Measurements from ENCODE around the gene ZC3H11A. TPM values are rescaled to one million over a fixed set of nuclear protein-coding genes. Genes with fewer than 3 reads are reported as not detected.
"Not testable (repeated sequence)": the region's sequence is repeated elsewhere in the genome, so short reads cannot be mapped to it uniquely, and the experiment has no call there.

The ZC3H11A gene
- total and polyA plus RNA-seq, 2 of the 13 experiments (the other 11 are each of a cell fraction or from before 2014, with no cell fraction given) = 56.9 to 59.7 TPM

DNA sequence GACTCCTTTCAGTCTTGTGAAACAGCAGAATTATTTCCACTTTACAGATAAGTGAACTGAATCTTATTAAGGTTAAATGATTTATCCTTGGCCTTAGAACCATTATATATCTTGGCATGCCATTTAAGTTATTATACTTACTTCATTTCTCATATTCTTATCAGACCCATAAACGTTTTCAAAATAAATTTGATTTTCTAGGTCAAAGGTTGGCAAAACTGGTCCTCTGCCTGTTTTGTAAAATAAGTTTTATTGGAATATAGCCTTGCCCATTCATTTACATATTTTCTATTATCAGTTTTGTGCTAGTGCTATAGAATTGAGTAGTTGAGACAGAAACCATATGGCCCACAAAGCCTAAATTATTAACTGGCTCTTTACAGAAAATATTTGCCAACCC is 33.1 kb downstream of the ZC3H11A start:
- H2AFZ ChIP-seq (ENCODE audit: low read length) = no peak overlapping the region
- no peak overlapping the region for H3K9ac ChIP-seq (ENCODE audit: insufficient read depth, low read depth, low read length)
- WGBS (ENCODE audit: low lambda C conversion rate) = 84% methylated on average over 1 of the region's 1 CpG
- H3K4me2 ChIP-seq (ENCODE audit: low read depth, low read length) = no peak overlapping the region
- intact Hi-C loops (cut with micrococcal nuclease; ENCODE audit: unreplicated experiment) = no loop called here
- POLR2A ChIA-PET = no interaction called here
- no peaks in the 10 kb centered on the region; the same call in 1 of the 2 replicates for H4K20me1 ChIP-seq (ENCODE audit: insufficient read depth, low read length)
- H3K4me3 ChIP-seq (replicated peaks in 1 of 3; ENCODE audit: insufficient read depth in 1 of 3, low read depth in 2 of 3, low read length in 3 of 3) = no peak overlapping the region
- no peak for DNase-seq (ENCODE audit: low spot score)
- no peaks in the 10 kb centered on the region for H3K4me1 ChIP-seq (ENCODE audit: insufficient read depth, low read length)
- no peaks in the 10 kb centered on the region for H3K9me3 ChIP-seq (ENCODE audit: low read length)
- no TSS peak for BruUV-seq (replicated peaks)
- H3K27me3 ChIP-seq (ENCODE audit: control insufficient read depth in 1 of 2, insufficient read depth in 2 of 2, low read length in 2 of 2) = no peaks in the 10 kb centered on the region
- in situ Hi-C loops (cut with HindIII; ENCODE audit: extremely low pct_ligation_motif_present, low pct_unique_long_range_greater_than_20kb) = no loop called here
- CTCF ChIA-PET (ENCODE audit: low intra/inter-chr PET ratio, low total read pairs) = no interaction called here
- H3K36me3 ChIP-seq (replicated peaks in 1 of 2; ENCODE audit: control insufficient read depth in 1 of 2, insufficient read depth in 2 of 2, low read length in 2 of 2) = peaks cover 4 to 67% of the 10 kb centered on the region in 2 experiments
- no peak for ATAC-seq
- TF ChIP-seq HMG20B (CRISPR knock-in tag; conservative IDR thresholded peaks at IDR 0.05) (no peak), GATAD2A (CRISPR knock-in tag; IDR thresholded peaks at IDR 0.05) (no peak), ZNF75D (CRISPR knock-in tag; IDR thresholded peaks at IDR 0.05; ENCODE audit: borderline replicate concordance) (no peak), REPIN1 (CRISPR knock-in tag; IDR thresholded peaks at IDR 0.05; ENCODE audit: borderline replicate concordance, low read depth) (no peak), AGO2 (optimal IDR thresholded peaks at IDR 0.05; ENCODE audit: low read depth, low read length) (no peak), ZNF451 (CRISPR knock-in tag; IDR thresholded peaks at IDR 0.05) (no peak), SNAI1 (CRISPR knock-in tag; IDR thresholded peaks at IDR 0.05; ENCODE audit: borderline replicate concordance) (no peak)
- TF ChIP-seq, protein P1, sequence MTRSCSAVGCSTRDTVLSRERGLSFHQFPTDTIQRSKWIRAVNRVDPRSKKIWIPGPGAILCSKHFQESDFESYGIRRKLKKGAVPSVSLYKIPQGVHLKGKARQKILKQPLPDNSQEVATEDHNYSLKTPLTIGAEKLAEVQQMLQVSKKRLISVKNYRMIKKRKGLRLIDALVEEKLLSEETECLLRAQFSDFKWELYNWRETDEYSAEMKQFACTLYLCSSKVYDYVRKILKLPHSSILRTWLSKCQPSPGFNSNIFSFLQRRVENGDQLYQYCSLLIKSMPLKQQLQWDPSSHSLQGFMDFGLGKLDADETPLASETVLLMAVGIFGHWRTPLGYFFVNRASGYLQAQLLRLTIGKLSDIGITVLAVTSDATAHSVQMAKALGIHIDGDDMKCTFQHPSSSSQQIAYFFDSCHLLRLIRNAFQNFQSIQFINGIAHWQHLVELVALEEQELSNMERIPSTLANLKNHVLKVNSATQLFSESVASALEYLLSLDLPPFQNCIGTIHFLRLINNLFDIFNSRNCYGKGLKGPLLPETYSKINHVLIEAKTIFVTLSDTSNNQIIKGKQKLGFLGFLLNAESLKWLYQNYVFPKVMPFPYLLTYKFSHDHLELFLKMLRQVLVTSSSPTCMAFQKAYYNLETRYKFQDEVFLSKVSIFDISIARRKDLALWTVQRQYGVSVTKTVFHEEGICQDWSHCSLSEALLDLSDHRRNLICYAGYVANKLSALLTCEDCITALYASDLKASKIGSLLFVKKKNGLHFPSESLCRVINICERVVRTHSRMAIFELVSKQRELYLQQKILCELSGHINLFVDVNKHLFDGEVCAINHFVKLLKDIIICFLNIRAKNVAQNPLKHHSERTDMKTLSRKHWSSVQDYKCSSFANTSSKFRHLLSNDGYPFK (CRISPR knock-in tag; IDR thresholded peaks at IDR 0.05; ENCODE audit: borderline replicate concordance) = no peak
- H3K79me2 ChIP-seq (ENCODE audit: insufficient read depth, low read length) = peaks cover 10% of the 10 kb centered on the region
- no peak overlapping the region for H3K27ac ChIP-seq (ENCODE audit: extremely low read length, insufficient read depth, low read length)
- FAIRE-seq = no peak

DNA sequence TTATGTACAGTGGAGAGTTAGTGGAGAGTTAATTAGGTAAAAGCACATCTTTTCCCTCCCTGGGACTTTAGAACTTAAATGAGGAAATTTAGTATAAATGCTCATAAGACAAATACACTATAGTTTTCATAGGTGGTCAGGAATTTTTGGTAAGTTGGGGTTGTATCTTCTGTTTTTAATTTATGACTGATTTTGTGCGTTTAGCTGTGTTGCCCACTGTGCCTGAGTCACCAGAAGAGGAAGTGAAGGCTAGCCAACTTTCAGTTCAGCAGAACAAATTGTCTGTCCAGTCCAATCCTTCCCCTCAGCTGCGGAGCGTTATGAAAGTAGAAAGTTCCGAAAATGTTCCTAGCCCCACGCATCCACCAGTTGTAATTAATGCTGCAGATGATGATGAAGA is 33.8 kb downstream of the ZC3H11A start:
- H3K9ac ChIP-seq (ENCODE audit: insufficient read depth, low read depth, low read length); H3K9me3 ChIP-seq (ENCODE audit: low read length); H3K4me2 ChIP-seq (ENCODE audit: low read depth, low read length); POLR2A ChIA-PET; H4K20me1 ChIP-seq (ENCODE audit: insufficient read depth, low read length); H3K27ac ChIP-seq (ENCODE audit: extremely low read length, insufficient read depth, low read length); intact Hi-C loops (cut with micrococcal nuclease; ENCODE audit: unreplicated experiment); H3K4me1 ChIP-seq (ENCODE audit: insufficient read depth, low read length); in situ Hi-C loops (cut with HindIII; ENCODE audit: extremely low pct_ligation_motif_present, low pct_unique_long_range_greater_than_20kb); H3K27me3 ChIP-seq (ENCODE audit: control insufficient read depth in 1 of 2, insufficient read depth in 2 of 2, low read length in 2 of 2); H3K79me2 ChIP-seq (ENCODE audit: insufficient read depth, low read length); H3K4me3 ChIP-seq (replicated peaks in 1 of 3; ENCODE audit: insufficient read depth in 1 of 3, low read depth in 2 of 3, low read length in 3 of 3); DNase-seq (ENCODE audit: low spot score); H2AFZ ChIP-seq (ENCODE audit: low read length); FAIRE-seq; CTCF ChIA-PET (ENCODE audit: low intra/inter-chr PET ratio, low total read pairs); ATAC-seq; BruUV-seq (replicated peaks): not testable (repeated sequence)
- peaks cover 6 to 69% of the 10 kb centered on the region in 2 experiments for H3K36me3 ChIP-seq (replicated peaks in 1 of 2; ENCODE audit: control insufficient read depth in 1 of 2, insufficient read depth in 2 of 2, low read length in 2 of 2)
- WGBS (ENCODE audit: low lambda C conversion rate) = 96% methylated on average over 5 of the region's 5 CpGs
